ENCODE results near the gene KIAA0513.

KIAA0513 gene

DNA sequence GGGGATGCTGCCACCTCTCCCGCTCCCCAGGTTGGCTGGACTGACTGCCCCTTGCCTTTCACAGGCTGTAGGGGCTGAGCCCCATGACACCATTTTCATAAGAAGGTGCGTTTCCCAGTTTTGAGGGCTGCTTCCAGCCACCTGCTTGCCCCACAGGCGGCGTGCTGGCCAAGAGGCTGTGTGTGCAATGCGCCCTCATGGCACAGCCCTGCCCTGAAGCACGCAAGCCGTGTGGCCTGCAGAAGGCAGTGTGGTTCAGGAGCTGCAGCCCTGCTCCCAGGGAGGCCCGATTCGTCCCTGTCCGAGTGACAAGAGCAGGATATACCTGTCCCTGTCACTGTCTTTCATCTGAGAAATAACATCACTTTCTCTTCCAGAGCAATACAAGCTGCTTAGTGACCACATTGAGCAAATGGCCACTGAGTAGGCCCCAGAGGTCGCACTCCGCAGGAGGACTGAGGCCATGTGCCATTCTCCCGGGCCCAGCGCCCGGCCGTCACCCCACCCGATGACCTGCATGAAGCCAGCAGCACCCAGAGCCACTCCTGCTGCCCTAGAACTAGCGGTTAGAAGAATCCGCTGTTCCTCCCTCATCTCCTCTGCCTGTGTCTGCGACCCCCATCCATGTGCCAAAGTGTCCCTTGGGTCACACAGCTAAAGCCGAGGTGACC lies 60.4 kb downstream of the KIAA0513 start:
- TF ChIP-seq, protein P1, sequence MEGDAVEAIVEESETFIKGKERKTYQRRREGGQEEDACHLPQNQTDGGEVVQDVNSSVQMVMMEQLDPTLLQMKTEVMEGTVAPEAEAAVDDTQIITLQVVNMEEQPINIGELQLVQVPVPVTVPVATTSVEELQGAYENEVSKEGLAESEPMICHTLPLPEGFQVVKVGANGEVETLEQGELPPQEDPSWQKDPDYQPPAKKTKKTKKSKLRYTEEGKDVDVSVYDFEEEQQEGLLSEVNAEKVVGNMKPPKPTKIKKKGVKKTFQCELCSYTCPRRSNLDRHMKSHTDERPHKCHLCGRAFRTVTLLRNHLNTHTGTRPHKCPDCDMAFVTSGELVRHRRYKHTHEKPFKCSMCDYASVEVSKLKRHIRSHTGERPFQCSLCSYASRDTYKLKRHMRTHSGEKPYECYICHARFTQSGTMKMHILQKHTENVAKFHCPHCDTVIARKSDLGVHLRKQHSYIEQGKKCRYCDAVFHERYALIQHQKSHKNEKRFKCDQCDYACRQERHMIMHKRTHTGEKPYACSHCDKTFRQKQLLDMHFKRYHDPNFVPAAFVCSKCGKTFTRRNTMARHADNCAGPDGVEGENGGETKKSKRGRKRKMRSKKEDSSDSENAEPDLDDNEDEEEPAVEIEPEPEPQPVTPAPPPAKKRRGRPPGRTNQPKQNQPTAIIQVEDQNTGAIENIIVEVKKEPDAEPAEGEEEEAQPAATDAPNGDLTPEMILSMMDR (IDR thresholded peaks at IDR 0.05; ENCODE audit: control insufficient read depth, extremely low read depth, insufficient read depth), result no peak
- H3K4me3 ChIP-seq (ENCODE audit: low read depth, low read length), result no peak overlapping the region
- DNase-seq (ENCODE audit: low read depth), result no peak

DNA sequence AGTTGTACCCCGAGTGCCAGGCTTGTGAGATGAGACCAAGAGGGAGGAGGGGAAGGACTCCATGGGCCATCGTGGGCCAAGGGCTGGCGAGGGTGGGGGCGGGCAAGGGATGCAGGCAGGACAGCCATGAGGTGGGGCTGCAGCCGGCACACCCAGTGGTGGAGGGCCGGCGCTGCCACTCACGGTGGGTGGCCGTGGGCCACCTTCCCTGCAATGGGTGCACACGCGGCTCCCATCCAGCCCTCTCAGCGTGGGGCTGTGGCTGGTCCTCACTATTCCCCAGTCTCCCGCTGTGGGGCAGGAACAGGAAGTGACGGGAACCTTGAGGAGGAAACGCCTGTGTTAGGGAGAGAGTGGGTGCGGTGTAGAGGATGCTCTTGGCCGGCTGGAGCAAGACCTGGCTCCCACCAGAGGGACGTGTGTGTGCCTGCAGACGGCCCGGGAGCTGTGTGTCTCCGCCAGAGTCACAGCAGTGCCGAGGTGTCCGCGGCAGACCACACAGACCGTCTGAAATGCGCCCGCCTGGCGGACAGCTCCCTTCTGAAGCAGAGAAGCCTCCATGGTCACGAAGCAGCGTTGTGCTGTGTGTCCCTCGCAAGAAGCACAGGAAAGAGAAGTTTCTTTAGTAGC lies 61.1 kb downstream of the KIAA0513 start:
- TF ChIP-seq, protein P1 (IDR thresholded peaks at IDR 0.05; ENCODE audit: control insufficient read depth, extremely low read depth, insufficient read depth), result no peak
- DNase-seq (ENCODE audit: low read depth), result no peak
- H3K4me3 ChIP-seq (ENCODE audit: low read depth, low read length), result no peak overlapping the region

DNA sequence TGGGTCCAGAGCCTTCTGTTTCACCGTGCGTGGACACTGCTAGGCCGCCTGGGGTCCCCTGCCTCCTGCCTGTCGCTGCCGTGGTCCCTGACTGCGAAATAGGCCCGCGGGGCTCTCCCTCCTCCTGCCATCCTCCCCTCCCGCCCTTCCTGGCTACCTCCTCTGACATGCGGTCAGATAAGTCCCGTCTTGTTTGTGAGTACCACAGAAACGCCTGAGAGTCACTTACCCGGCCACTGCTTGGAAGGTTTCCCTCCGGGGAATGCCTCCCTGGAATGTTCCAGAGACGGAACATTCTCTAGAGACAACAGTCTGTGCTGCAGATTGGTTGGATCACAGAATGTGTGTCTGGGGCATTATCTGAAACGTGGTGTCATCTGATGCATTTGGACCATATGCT lies 61.9 kb downstream of the KIAA0513 start:
- TF ChIP-seq, protein P1 (IDR thresholded peaks at IDR 0.05; ENCODE audit: control insufficient read depth, extremely low read depth, insufficient read depth), result no peak
- no peak overlapping the region for H3K4me3 ChIP-seq (ENCODE audit: low read depth, low read length)

DNA sequence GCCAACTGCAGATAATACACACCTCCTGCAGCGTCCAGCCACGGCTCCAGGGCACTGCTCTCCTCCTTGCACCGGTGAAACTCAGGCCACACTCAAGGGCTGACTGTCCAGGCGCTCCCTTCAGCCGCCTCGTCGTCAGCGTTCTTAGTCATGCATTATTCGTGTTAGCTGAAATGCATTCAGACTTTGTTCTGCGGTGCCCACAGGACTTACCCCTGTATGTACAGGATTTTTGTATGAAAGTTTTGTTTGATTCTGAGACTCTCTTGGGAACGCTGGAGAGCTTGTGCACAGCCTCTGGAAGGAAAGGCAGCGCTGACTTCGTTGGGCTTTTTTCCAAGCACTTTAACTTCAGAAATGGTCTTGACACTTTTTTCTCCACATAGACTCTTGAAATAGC lies 62.6 kb downstream of the KIAA0513 start:
- TF ChIP-seq, protein P1 (IDR thresholded peaks at IDR 0.05; ENCODE audit: control insufficient read depth, extremely low read depth, insufficient read depth), result no peak
- DNase-seq (ENCODE audit: low read depth), result no peak

More for the DNA sequence above, 61.9 kb downstream of the KIAA0513 start:
- no peak for DNase-seq (ENCODE audit: low read depth)

DNA sequence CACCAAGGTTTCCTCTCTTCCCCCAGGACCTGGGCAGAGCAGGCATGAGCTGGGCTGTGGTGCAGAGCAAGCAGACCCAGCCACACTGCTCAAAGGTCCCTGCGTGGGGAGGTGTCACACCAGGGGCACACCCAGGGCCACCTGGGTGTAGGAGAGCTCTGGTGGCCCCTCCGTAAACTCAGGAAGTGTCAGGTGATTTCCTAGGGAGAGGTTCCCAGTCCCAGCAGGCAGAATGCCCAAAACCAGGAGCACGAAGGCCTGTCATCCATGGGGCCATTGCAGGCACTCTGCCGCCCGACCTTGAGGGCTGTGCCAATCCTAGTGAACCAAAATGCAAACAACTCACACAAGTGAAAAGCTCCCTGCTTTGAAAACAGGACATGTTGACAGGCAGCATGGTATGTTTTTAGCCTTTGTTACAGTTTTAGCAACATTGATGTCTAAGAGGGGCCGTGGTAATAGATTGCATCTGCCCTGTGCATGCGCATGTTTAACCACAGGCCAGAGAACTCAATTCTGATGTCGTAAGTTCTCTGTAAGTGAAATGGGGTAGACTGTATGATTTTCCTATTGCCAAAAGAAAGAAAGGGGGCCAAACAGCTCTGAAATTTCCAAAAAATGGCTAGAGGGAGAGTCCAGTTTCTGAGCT lies 63.4 kb downstream of the KIAA0513 start:
- DNase-seq (ENCODE audit: low read depth), result no peak
- TF ChIP-seq, protein P1 (IDR thresholded peaks at IDR 0.05; ENCODE audit: control insufficient read depth, extremely low read depth, insufficient read depth), result no peak

More for the DNA sequence above, 62.6 kb downstream of the KIAA0513 start:
- no peak overlapping the region for H3K4me3 ChIP-seq (ENCODE audit: low read depth, low read length)

DNA sequence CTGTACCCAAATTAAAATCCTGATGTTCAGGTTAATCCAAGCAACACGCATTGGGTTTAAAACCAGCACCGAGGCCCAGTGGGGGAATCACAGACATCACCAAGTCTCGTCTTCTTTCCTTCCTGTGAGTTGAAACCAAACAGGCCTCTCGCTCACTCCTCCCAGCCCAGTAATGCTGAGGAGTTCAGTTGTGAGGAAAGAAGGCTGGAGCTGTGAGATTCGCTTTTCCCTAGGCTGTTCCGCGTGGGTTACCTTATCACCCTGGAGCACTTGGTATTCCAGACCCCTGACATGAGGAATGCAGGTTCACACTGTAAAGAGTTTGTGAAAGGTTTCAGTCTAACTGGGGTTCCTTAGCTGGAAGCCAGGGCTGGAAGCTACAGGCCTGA lies 63.9 kb downstream of the KIAA0513 start:
- no peak for DNase-seq (ENCODE audit: low read depth)
- H3K4me3 ChIP-seq (ENCODE audit: low read depth, low read length), result no peak overlapping the region
- TF ChIP-seq, protein P1 (IDR thresholded peaks at IDR 0.05; ENCODE audit: control insufficient read depth, extremely low read depth, insufficient read depth), result no peak

More for the DNA sequence above, 63.4 kb downstream of the KIAA0513 start:
- H3K4me3 ChIP-seq (ENCODE audit: low read depth, low read length), result no peak overlapping the region

Data from LNCaP clone FGC (cell line).